Mucosa of rectum (tissue), 2 donors: Measurements from ENCODE around the gene TEX38.
"Not testable (repeated sequence)": the region's sequence is repeated elsewhere in the genome, so short reads cannot be mapped to it uniquely, and the experiment has no call there.

Experiments
- H3K27ac ChIP-seq, 2 donors: one replicate each; pipeline ENCODE4 v1.7.0; 2013; ENCODE audit warnings: inconsistent platforms in 2 of 2, low read depth in 2 of 2, low read length in 2 of 2
- H3K27me3 ChIP-seq, 2 donors: one replicate each; pipeline ENCODE4 v1.7.0; 2013; ENCODE audit warnings: low read length in 2 of 2; ENCODE audit not compliant: control insufficient read depth in 2 of 2, insufficient read depth in 2 of 2
- H3K36me3 ChIP-seq, 2 donors: one replicate each; pipeline ENCODE4 v1.7.0; 2013; ENCODE audit warnings: low read length in 2 of 2; ENCODE audit not compliant: control insufficient read depth in 2 of 2, insufficient read depth in 2 of 2
- H3K4me1 ChIP-seq, 2 donors: one replicate each; pipeline ENCODE4 v1.7.0; 2013; ENCODE audit warnings: low read length in 2 of 2, mild to moderate bottlenecking in 1 of 2; ENCODE audit not compliant: control insufficient read depth in 2 of 2, insufficient read depth in 2 of 2
- H3K4me3 ChIP-seq, 2 donors: one replicate each; pipeline ENCODE4 v1.7.0; 2013; ENCODE audit warnings: low read length in 2 of 2
- H3K9ac ChIP-seq, 2 donors: one replicate each; pipeline ENCODE4 v1.7.0; 2013; ENCODE audit warnings: low read length in 2 of 2, low read depth in 1 of 2, mild to moderate bottlenecking in 1 of 2
- H3K9me3 ChIP-seq, 2 donors: one replicate each; pipeline ENCODE4 v1.7.0; 2013; ENCODE audit warnings: low read length in 2 of 2; ENCODE audit not compliant: control insufficient read depth in 2 of 2
- donor health status: healthy.
- donor health status: Normal muscosa, but diverticular disease.

TEX38 gene

GRCh38 chr1:46720319-46720718, 48.7 kb downstream of the TEX38 start:
- H3K36me3 ChIP-seq, H3K4me3 ChIP-seq, H3K27me3 ChIP-seq, H3K9me3 ChIP-seq, H3K9ac ChIP-seq: not testable (repeated sequence)
- peaks cover 23 to 26% of the 10 kb centered on the region in 2 donors for H3K4me1 ChIP-seq
- peak overlapping the region; percentile 76 to 92 for H3K27ac ChIP-seq

GRCh38 chr1:46721204-46721603, 49.5 kb downstream of the TEX38 start:
- Histone ChIP-seq H3K36me3 (peaks cover 0 to 3% of the 10 kb centered on the region in 2 donors), H3K4me3 (no peak overlapping the region), H3K27me3 (no peaks in the 10 kb centered on the region), H3K9ac (no peak overlapping the region), H3K27ac (no peak overlapping the region), H3K4me1 (peaks cover 23 to 26% of the 10 kb centered on the region in 2 donors), H3K9me3 (no peaks in the 10 kb centered on the region)

- Histone ChIP-seq H3K36me3 (no peaks in the 10 kb centered on the region), H3K27me3 (no peaks in the 10 kb centered on the region), H3K4me3 (no peak overlapping the region), H3K9ac (no peak overlapping the region), H3K4me1 (peaks cover 23% of the 10 kb centered on the region in 2 donors), H3K9me3 (no peaks in the 10 kb centered on the region), H3K27ac (no peak overlapping the region)
Measured at GRCh38 chr1:46721686-46722205, 50.1 kb downstream of the TEX38 start.
